Body of pancreas (tissue), 4 donors: ENCODE measurements around the gene ARHGAP22. TPM values are rescaled to one million over a fixed set of nuclear protein-coding genes. Genes with fewer than 3 reads are reported as not detected.

Experiments
- ATAC-seq: fragments of 150-250 bp; one replicate; pipeline ENCODE4 v1.9.1; 2016
- DNase-seq, 4 donors: peaks; one replicate each; pipeline ENCODE4 v3.0.0-alpha.2; 2019
- H3K27ac ChIP-seq, 4 donors: fragments of 200-600 bp; sonication (generic); 1 replicate in 3 of 4; 2 replicates in 1 of 4; pipeline versions ENCODE4 v1.5.1 to v1.6.1; 2016 to 2019; ENCODE audit warnings: mild to moderate bottlenecking in 1 of 4, mixed read lengths in 1 of 4, moderate library complexity in 1 of 4
- H3K27me3 ChIP-seq, 2 donors: fragments of 200-600 bp; sonication (generic); one replicate each; pipeline ENCODE4 v1.6.0; 2016; ENCODE audit warnings: mild to moderate bottlenecking in 1 of 2
- H3K36me3 ChIP-seq, 2 donors: fragments of 200-600 bp; sonication (generic); replicated peaks in 1 of 2; 2 replicates each; pipeline ENCODE4 v1.5.1; 2016; ENCODE audit warnings: low read depth in 2 of 2; ENCODE audit not compliant: insufficient read depth in 1 of 2
- H3K4me1 ChIP-seq: fragments of 200-600 bp; sonication (generic); one replicate; pipeline ENCODE4 v1.6.0; 2016
- H3K4me3 ChIP-seq, 2 donors: fragments of 200-600 bp; sonication (generic); 1 replicate in 1 of 2; 2 replicates in 1 of 2; pipeline ENCODE4 v1.5.1; 2016 to 2019
- H3K9me3 ChIP-seq, 3 donors: fragments of 200-600 bp; sonication (generic); 1 replicate in 2 of 3; 2 replicates in 1 of 3; pipeline ENCODE4 v1.5.1; 2016
- CTCF ChIP-seq, 7 experiments: fragments of 450-650 bp in 4 of 7; fragments of 200-600 bp in 3 of 7; sonication (generic) in 3 of 7; IDR thresholded peaks; one replicate each; pipeline ENCODE4 v1.5.1; 2016 to 2019; ENCODE audit warnings: antibody characterized with exemption in 7 of 7
- POLR2A ChIP-seq, 3 donors: fragments of 450-650 bp; IDR thresholded peaks; one replicate each; pipeline ENCODE4 v1.6.1; 2016; ENCODE audit warnings: antibody characterized with exemption in 3 of 3, mild to moderate bottlenecking in 2 of 3
- WGBS, 2 donors: methylation state at CpG; one replicate each; pipeline ENCODE4 v1.1.5; 2017; 5-methylcytosine and 5-hydroxymethylcytosine counted together
- intact Hi-C: fragments of 100-400 bp; cut with DNase I; formaldehyde crosslinking; loops from one replicate; pipeline ENCODE4 v1.15.1; 2023
- total RNA-seq, 2 donors: library from RNA; depleted of rRNA; stranded (reverse); fragments of >200 nt; gene quantifications; one replicate each; pipeline ENCODE4 v1.1.0, GENCODE V29; 2016

Gene ARHGAP22
- total RNA-seq, 2 donors from 2014 or later = 1.6 to 4.6 TPM

DNA sequence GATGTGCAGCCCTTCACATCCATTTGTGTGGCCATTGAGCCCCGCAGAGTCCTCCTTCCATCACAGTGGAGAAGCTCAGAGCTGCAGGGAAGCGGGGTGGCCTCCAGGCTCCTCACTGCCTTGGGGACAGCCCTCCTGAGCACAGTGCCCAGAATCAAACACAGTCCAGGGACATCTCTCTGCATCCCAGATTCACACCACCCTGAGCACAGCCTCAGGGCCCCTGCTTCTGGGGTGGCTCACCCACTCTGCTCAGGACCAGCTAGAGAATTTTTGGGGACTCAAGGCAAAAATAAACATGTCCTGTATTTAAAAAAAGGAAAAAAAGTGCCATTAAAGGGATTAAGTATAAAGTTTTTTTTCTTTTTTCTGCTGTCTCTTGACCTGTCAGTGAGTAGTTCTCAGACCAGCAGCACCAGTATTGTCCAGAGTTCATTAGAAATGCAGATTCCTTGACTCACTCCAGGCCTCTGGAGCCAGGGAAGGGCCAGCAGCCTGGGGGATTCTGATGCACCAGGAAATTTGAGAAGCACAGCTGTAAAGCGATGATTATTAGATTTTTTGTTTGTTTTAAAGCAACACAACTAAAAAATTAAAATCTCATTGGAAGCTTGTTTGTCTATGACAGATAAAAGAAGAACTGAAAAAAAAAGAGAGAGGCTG lies 61.6 kb downstream of the ARHGAP22 start:
- Histone ChIP-seq H3K36me3 (no peaks in the 10 kb centered on the region), H3K4me1 (no peaks in the 10 kb centered on the region), H3K27ac (no peak overlapping the region), H3K9me3 (no peaks in the 10 kb centered on the region), H3K27me3 (no peaks in the 10 kb centered on the region), H3K4me3 (no peak overlapping the region)
- no peak for TF ChIP-seq CTCF (IDR thresholded peaks at IDR 0.05)
- TF ChIP-seq POLR2A (IDR thresholded peaks at IDR 0.05) = no peak
- WGBS, 2 donors = 86 to 91% methylated on average over 2 to 3 of the region's 3 CpGs
- intact Hi-C loops = no loop called here
- ATAC-seq (no peak), DNase-seq (no peak)

DNA sequence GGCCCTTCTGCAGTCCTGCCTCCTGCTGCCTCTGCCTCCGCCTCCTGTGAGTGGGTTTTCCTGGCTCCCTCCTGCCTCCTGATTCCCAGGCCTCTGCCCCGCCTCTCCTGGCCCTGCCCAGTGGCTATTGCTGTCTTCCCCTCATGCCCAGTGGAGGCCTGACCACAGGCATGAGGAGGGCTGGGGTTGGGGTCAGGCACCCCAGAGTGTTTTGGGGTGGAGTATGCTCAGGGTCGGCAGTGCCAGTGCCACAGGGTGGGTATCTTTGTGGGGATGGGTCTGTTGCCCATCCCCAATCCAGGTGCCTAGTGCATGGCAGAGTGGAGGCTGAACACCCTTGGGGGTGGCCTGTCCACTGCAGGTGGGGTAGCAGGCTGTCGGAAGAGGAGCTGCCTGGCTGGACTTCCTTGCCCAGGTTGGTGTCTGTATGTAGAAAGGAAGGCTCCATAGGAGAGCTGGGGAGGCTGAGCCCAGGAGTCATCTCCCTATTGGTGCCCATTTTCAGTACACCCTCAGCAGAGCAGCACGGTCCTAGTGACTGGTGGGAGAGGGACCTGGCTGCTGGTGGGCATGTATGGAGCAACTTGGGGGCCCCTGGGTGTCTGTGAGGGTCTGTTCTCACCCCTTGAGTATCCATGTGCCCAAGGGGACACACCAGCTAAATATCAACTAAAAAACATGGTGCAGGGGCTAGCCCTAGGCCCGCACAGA lies 62.2 kb downstream of the ARHGAP22 start:
- no peak overlapping the region for H3K4me3 ChIP-seq
- H3K4me1 ChIP-seq = no peaks in the 10 kb centered on the region
- TF ChIP-seq POLR2A (IDR thresholded peaks at IDR 0.05) (no peak), CTCF (IDR thresholded peaks at IDR 0.05) (no peak)
- intact Hi-C loops = no loop called here
- H3K9me3 ChIP-seq = no peaks in the 10 kb centered on the region
- H3K27ac ChIP-seq = no peak overlapping the region
- DNase-seq (no peak), ATAC-seq (no peak)
- H3K36me3 ChIP-seq = no peaks in the 10 kb centered on the region
- 75 to 87% methylated on average over 4 to 6 of the region's 6 CpGs for WGBS, 2 donors
- no peaks in the 10 kb centered on the region for H3K27me3 ChIP-seq

DNA sequence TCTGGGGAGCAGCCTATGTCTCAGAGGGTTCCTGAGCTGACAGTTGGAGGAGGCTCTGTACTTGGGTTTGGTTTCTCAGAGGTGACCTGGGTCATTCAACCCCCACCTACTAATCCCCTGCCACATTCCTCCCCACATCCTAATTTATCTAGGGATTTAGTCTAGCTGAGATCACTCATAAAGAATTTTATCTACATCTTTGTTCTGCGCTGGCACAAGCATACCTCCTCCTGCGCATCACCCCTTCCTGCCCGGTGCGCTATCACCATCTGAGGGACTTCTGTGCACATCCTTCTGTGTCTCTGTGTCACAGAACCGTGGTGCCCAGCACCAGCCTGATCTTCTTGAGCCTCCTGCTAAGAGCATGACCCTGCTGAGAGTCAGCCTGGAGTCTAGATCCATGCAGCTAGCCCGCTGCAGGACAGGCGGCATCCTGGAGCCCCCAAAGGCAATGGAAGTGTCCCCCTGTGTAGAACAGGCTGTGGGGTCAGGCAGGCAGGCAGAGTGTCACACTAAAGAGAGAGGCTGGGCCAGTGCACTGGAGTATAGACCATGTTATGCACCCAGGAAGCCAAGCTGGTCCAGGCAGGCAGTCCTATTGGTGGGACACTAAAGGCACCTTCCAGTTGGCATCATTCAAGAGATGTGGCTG lies 63.6 kb downstream of the ARHGAP22 start:
- ATAC-seq = no peak
- Histone ChIP-seq H3K27ac (no peak overlapping the region), H3K9me3 (no peaks in the 10 kb centered on the region), H3K36me3 (no peaks in the 10 kb centered on the region), H3K27me3 (no peaks in the 10 kb centered on the region), H3K4me1 (no peaks in the 10 kb centered on the region), H3K4me3 (no peak overlapping the region)
- TF ChIP-seq CTCF (IDR thresholded peaks at IDR 0.05) (no peak), POLR2A (IDR thresholded peaks at IDR 0.05) (no peak)
- intact Hi-C loops = no loop called here
- WGBS, 2 donors = 84 to 87% methylated on average over 5 to 7 of the region's 7 CpGs
- no peak for DNase-seq

GRCh38 chr10:48538611-48539010 lies 66.3 kb downstream of the ARHGAP22 start:
- H3K27me3 ChIP-seq = no peaks in the 10 kb centered on the region
- H3K4me1 ChIP-seq = no peaks in the 10 kb centered on the region
- WGBS, 2 donors = 80 to 83% methylated on average over 2 of the region's 2 CpGs
- no peaks in the 10 kb centered on the region for H3K36me3 ChIP-seq
- intact Hi-C loops = no loop called here
- ATAC-seq = no peak
- TF ChIP-seq CTCF (IDR thresholded peaks at IDR 0.05) = no peak
- no peak for TF ChIP-seq POLR2A (IDR thresholded peaks at IDR 0.05)
- H3K27ac ChIP-seq = no peak overlapping the region
- no peaks in the 10 kb centered on the region for H3K9me3 ChIP-seq
- no peak overlapping the region for H3K4me3 ChIP-seq
- DNase-seq = no peak
